Measurements from ENCODE around the gene LMBRD1.

GRCh38 chr6:69732640-69733039, 64.2 kb downstream of the LMBRD1 start:
- TF ChIP-seq CTCF (IDR thresholded peaks at IDR 0.05 in 4 of 5, conservative IDR thresholded peaks at IDR 0.05 in 1 of 5): no peak
- no peak for TF ChIP-seq POLR2A (IDR thresholded peaks at IDR 0.05)
